Measurements from ENCODE around the gene ZNF343.

Gene ZNF343

GRCh38 chr20:2469991-2470422, 38.7 kb downstream of the ZNF343 start:
- peak overlapping the region; percentile 87 to 89 for H3K4me3 ChIP-seq (replicated peaks in 1 of 2; ENCODE audit: low read depth in 2 of 2, low read length in 2 of 2)
- DNase-seq (ENCODE audit: low read depth in 2 of 2): peak; percentile 57 to 59
- no peak for TF ChIP-seq CTCF (IDR thresholded peaks at IDR 0.05; ENCODE audit: low read depth, low read length)

- peak overlapping the region; percentile 87 to 89 for H3K4me3 ChIP-seq (replicated peaks in 1 of 2; ENCODE audit: low read depth in 2 of 2, low read length in 2 of 2)
Observed at GRCh38 chr20:2468581-2469407, 39.9 kb downstream of the ZNF343 start.

GRCh38 chr20:2467412-2467811, 41.3 kb downstream of the ZNF343 start:
- TF ChIP-seq CTCF (IDR thresholded peaks at IDR 0.05; ENCODE audit: low read depth, low read length): no peak
- DNase-seq (ENCODE audit: low read depth in 2 of 2): no peak
- no peak overlapping the region for H3K4me3 ChIP-seq (replicated peaks in 1 of 2; ENCODE audit: low read depth in 2 of 2, low read length in 2 of 2)

More at GRCh38 chr20:2468581-2469407, 39.9 kb downstream of the ZNF343 start:
- TF ChIP-seq CTCF (IDR thresholded peaks at IDR 0.05; ENCODE audit: low read depth, low read length): no peak
- DNase-seq (ENCODE audit: low read depth in 2 of 2): peak in 1 of 2 donors; percentile 21

- no peak for DNase-seq (ENCODE audit: low read depth in 2 of 2)
- H3K4me3 ChIP-seq (replicated peaks in 1 of 2; ENCODE audit: low read depth in 2 of 2, low read length in 2 of 2): no peak overlapping the region
- TF ChIP-seq CTCF (IDR thresholded peaks at IDR 0.05; ENCODE audit: low read depth, low read length): no peak
Observed at GRCh38 chr20:2465100-2465499, 43.6 kb downstream of the ZNF343 start.

- no peak for DNase-seq (ENCODE audit: low read depth in 2 of 2)
- no peak for TF ChIP-seq CTCF (IDR thresholded peaks at IDR 0.05; ENCODE audit: low read depth, low read length)
- H3K4me3 ChIP-seq (replicated peaks in 1 of 2; ENCODE audit: low read depth in 2 of 2, low read length in 2 of 2): no peak overlapping the region
Observed at GRCh38 chr20:2463616-2464365, 44.9 kb downstream of the ZNF343 start.

- H3K4me3 ChIP-seq (replicated peaks in 1 of 2; ENCODE audit: low read depth in 2 of 2, low read length in 2 of 2): no peak overlapping the region
- no peak for TF ChIP-seq CTCF (IDR thresholded peaks at IDR 0.05; ENCODE audit: low read depth, low read length)
- DNase-seq (ENCODE audit: low read depth in 2 of 2): no peak
Observed at GRCh38 chr20:2462484-2462883, 46.2 kb downstream of the ZNF343 start.
